Type B pancreatic cell (in vitro differentiated cells): ENCODE results near the gene HINT3. TPM values are rescaled to one million over a fixed set of nuclear protein-coding genes. Genes with fewer than 3 reads are reported as not detected.
"Not testable (repeated sequence)": the region's sequence is repeated elsewhere in the genome, so short reads cannot be mapped to it uniquely, and the experiment has no call there.

Experiments used
- DNase-seq: peaks from one replicate; pipeline ENCODE4 v3.0.0; 2021; ENCODE audit warnings: mixed read lengths; ENCODE audit not compliant: unreplicated experiment; ENCODE audit errors: extremely low spot score
- H3K27ac Mint-ChIP-seq: 2 replicates; pipeline ENCODE4 v1.8.0; 2021; ENCODE audit warnings: mild to moderate bottlenecking, mixed read lengths
- H3K27me3 Mint-ChIP-seq: 2 replicates; pipeline ENCODE4 v1.8.0; 2021; ENCODE audit warnings: mixed read lengths
- H3K36me3 Mint-ChIP-seq: 2 replicates; pipeline ENCODE4 v1.8.0; 2021; ENCODE audit warnings: mixed read lengths
- H3K4me1 Mint-ChIP-seq: one replicate; pipeline ENCODE4 v1.8.0; 2021; ENCODE audit warnings: mixed read lengths; ENCODE audit not compliant: unreplicated experiment
- H3K4me3 Mint-ChIP-seq: 2 replicates; pipeline ENCODE4 v1.8.0; 2021; ENCODE audit warnings: mild to moderate bottlenecking, mixed read lengths
- H3K9me3 Mint-ChIP-seq: 2 replicates; pipeline ENCODE4 v1.8.0; 2021; ENCODE audit warnings: mixed read lengths
- CTCF ChIP-seq: fragments of 200-600 bp; sonication (generic); conservative IDR thresholded peaks from 2 replicates; pipeline ENCODE4 v1.5.0; 2021; ENCODE audit warnings: antibody characterized with exemption, mild to moderate bottlenecking
- total RNA-seq: library from RNA; stranded (reverse); gene quantifications from 2 replicates; pipeline ENCODE4 v1.2.1, GENCODE V29; 2021; ENCODE audit warnings: low replicate concordance

HINT3 gene
- total RNA-seq, 1 donor from 2014 or later, result 14.8 TPM

GRCh38 chr6:125931733-125932450 lies 24.7 kb upstream of the HINT3 start:
- no peak overlapping the region for H3K27ac Mint-ChIP-seq
- no peak for TF ChIP-seq CTCF
- H3K36me3 Mint-ChIP-seq, result peaks cover 12% of the 10 kb centered on the region
- H3K4me3 Mint-ChIP-seq, result no peak overlapping the region
- DNase-seq, result no peak
- H3K4me1 Mint-ChIP-seq, result no peaks in the 10 kb centered on the region
- H3K27me3 Mint-ChIP-seq, result no peaks in the 10 kb centered on the region
- no peaks in the 10 kb centered on the region for H3K9me3 Mint-ChIP-seq

DNA sequence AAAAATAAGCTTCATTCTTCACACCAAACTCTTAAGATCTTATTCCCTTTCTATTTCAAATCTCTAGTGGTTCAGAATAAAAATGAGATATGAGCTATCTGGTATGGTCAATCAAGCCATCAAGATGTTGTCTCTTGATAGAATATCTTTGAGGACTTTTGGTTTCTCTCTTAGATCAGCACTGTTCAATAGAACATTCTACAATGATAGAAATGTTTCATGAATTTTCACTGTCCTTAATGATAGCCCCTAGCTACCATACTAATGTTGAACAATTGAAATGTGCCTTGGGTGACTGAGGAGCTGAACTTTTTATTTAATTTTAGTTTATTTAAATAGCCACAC lies 24.1 kb upstream of the HINT3 start:
- H3K36me3 Mint-ChIP-seq, result peaks cover 12% of the 10 kb centered on the region
- TF ChIP-seq CTCF, result no peak
- H3K4me3 Mint-ChIP-seq, result no peak overlapping the region
- H3K4me1 Mint-ChIP-seq, result no peaks in the 10 kb centered on the region
- DNase-seq, result no peak
- H3K27ac Mint-ChIP-seq, result no peak overlapping the region
- no peaks in the 10 kb centered on the region for H3K9me3 Mint-ChIP-seq
- H3K27me3 Mint-ChIP-seq, result no peaks in the 10 kb centered on the region

GRCh38 chr6:125935520-125935919 lies 21.1 kb upstream of the HINT3 start:
- H3K36me3 Mint-ChIP-seq, H3K4me3 Mint-ChIP-seq, H3K9me3 Mint-ChIP-seq, DNase-seq, H3K27me3 Mint-ChIP-seq, H3K4me1 Mint-ChIP-seq, H3K27ac Mint-ChIP-seq: not testable (repeated sequence)

GRCh38 chr6:125939026-125939425 lies 17.5 kb upstream of the HINT3 start:
- Mint-ChIP-seq H3K36me3 (no peaks in the 10 kb centered on the region), H3K9me3 (no peaks in the 10 kb centered on the region), H3K4me1 (peaks cover 10% of the 10 kb centered on the region), H3K4me3 (no peak overlapping the region), H3K27ac (no peak overlapping the region), H3K27me3 (no peaks in the 10 kb centered on the region)
- no peak for DNase-seq
- no peak for TF ChIP-seq CTCF

DNA sequence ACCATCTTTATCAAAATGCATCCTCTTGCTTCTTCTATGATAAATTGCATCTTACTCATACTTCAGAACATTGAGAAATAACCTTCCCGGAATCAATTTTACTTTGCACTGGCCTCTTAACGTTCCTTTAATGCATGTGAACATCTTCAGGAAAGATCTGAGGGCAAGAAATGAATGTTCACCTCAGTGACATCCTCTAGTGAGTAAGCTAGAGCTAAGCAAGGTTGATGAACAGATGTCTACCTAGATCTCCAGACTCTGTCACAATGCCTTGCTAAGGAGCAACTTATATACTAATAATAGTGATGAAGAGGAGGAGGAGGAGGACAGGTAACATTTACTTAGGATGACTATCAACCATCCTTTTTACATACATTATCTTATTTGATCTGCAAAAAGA lies 16.8 kb upstream of the HINT3 start:
- Mint-ChIP-seq H3K4me3 (no peak overlapping the region), H3K9me3 (no peaks in the 10 kb centered on the region), H3K27me3 (no peaks in the 10 kb centered on the region), H3K27ac (no peak overlapping the region), H3K36me3 (no peaks in the 10 kb centered on the region), H3K4me1 (peaks cover 10% of the 10 kb centered on the region)
- TF ChIP-seq CTCF, result no peak
- DNase-seq, result no peak

DNA sequence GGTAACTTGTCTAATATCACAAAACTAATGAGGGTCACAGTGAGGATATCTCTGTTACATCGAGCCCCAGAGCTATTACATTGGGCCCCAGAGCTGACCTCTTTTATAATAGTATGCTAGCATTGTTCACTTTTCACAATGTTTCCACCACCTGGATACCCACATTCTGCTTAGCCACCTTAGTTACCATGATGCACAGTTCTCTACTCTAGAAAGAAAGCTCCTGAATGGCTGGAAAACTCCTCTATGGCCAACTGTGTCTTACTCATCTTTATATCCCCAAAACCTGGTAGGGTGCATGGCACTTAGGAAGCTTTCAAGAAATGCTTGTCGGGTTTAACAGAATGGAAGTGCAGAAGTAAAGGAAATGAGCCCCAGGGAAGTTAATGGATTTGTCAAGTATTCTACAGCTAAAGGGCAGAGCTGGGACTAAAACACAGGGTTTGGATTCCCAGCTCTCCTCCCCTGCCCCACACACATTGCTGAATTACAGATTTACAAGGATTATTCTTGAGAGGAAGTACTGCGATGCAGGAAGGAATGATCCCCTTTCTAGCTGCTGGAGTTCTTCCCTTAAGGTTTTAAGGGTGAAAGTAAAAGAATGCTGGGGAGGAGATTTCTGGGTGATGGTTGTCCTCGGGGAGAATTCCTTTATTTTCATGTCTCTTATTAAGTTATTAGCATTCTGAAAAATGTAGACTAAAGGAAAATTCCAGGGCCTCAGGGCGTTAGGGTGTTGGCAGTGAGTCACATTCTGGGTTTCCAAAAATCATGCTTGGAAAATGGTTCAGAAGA lies 16.1 kb upstream of the HINT3 start:
- TF ChIP-seq CTCF, result no peak
- Mint-ChIP-seq H3K36me3 (no peaks in the 10 kb centered on the region), H3K4me1 (peaks cover 10% of the 10 kb centered on the region), H3K9me3 (no peaks in the 10 kb centered on the region), H3K27me3 (no peaks in the 10 kb centered on the region), H3K4me3 (no peak overlapping the region), H3K27ac (peak overlapping the region; percentile 54)
- DNase-seq, result no peak
